K562 (cell line): ENCODE data around the gene SPATA13.

Experiments
- BHLHE40 ChIP-seq: IDR thresholded peaks from 2 replicates; pipeline ENCODE4 v1.6.1; 2011; ENCODE audit warnings: low read length, improper control_type of control experiment
- CEBPB ChIP-seq: fragments of 450-650 bp; IDR thresholded peaks from 2 replicates; pipeline ENCODE4 v1.6.1; 2016; ENCODE audit warnings: missing genetic modification characterization, missing compliant biosample characterization
- EP300 ChIP-seq: IDR thresholded peaks from 2 replicates; pipeline ENCODE4 v1.6.1; 2012; ENCODE audit warnings: low read length, improper control_type of control experiment
- GATA2 ChIP-seq: sonication (generic); formaldehyde crosslinking; IDR thresholded peaks from 2 replicates; pipeline ENCODE4 v1.4.0; 2020; ENCODE audit warnings: mild to moderate bottlenecking, missing genetic modification reagents
- IRF2 ChIP-seq: sonication (generic); formaldehyde crosslinking; IDR thresholded peaks from 2 replicates; pipeline ENCODE4 v1.8.1; 2022; ENCODE audit warnings: mild to moderate bottlenecking, missing genetic modification reagents
- JUNB ChIP-seq: fragments of 450-650 bp; formaldehyde crosslinking; conservative IDR thresholded peaks from 2 replicates; pipeline ENCODE4 v1.4.0; 2020; ENCODE audit warnings: mild to moderate bottlenecking
- KLF1 ChIP-seq: fragments of 450-650 bp; IDR thresholded peaks from 2 replicates; pipeline ENCODE4 v1.6.1; 2016; ENCODE audit warnings: missing genetic modification characterization, missing compliant biosample characterization
- MAFK ChIP-seq: IDR thresholded peaks from 2 replicates; pipeline ENCODE4 v1.6.1; 2011; ENCODE audit warnings: low read length, improper control_type of control experiment
- MAX ChIP-seq: sonication (generic); formaldehyde crosslinking; IDR thresholded peaks from 2 replicates; pipeline ENCODE4 v1.9.0; 2022; ENCODE audit warnings: mild to moderate bottlenecking, missing genetic modification reagents
- PATZ1 ChIP-seq: fragments of 250-450 bp; sonication (Bioruptor Pico); IDR thresholded peaks from 2 replicates; pipeline ENCODE4 v1.5.0; 2020; ENCODE audit warnings: mild to moderate bottlenecking, borderline replicate concordance
- PRPF4 ChIP-seq: fragments of 200-400 bp; formaldehyde crosslinking; IDR thresholded peaks from one replicate; pipeline ENCODE4 v1.6.1; 2017; ENCODE audit warnings: low read length, low read depth, mild to moderate bottlenecking; ENCODE audit not compliant: insufficient read depth, poor library complexity, severe bottlenecking
- ZBTB33 ChIP-seq: sonication (generic); formaldehyde crosslinking; IDR thresholded peaks from 2 replicates; pipeline ENCODE4 v1.8.1; 2023; ENCODE audit warnings: mild to moderate bottlenecking, missing genetic modification reagents

GRCh38 chr13:24151864-24152263 is 8.7 kb upstream of the SPATA13 start:
- no peak for TF ChIP-seq JUNB (CRISPR knock-in tag)
- TF ChIP-seq MAFK, result no peak
- TF ChIP-seq PATZ1, result no peak
- TF ChIP-seq ZBTB33 (CRISPR knock-in tag), result no peak
- no peak for TF ChIP-seq CEBPB (tag)
- TF ChIP-seq GATA2 (CRISPR knock-in tag), result no peak
- TF ChIP-seq MAX (CRISPR knock-in tag), result no peak
- no peak for TF ChIP-seq EP300
- no peak for TF ChIP-seq IRF2
- no peak for TF ChIP-seq PRPF4
- no peak for TF ChIP-seq BHLHE40
- TF ChIP-seq KLF1 (tag), result no peak
